GM23338 (cell line): ENCODE measurements around the gene APOBEC3A. TPM values are rescaled to one million over a fixed set of nuclear protein-coding genes. Genes with fewer than 3 reads are reported as not detected.

Experiments
- ATAC-seq: fragments of 200-7000 bp; cut with Tn5 transposase; 3 replicates; pipeline ENCODE4 v1.9.1; 2020
- DNase-seq: peaks from one replicate; pipeline ENCODE4 v3.0.0-alpha.2; 2015; ENCODE audit warnings: low spot score
- H2AFZ ChIP-seq: fragments of 200-600 bp; sonication (generic); 2 replicates; pipeline ENCODE4 v1.8.0; 2016; ENCODE audit warnings: antibody characterized with exemption, mild to moderate bottlenecking, moderate library complexity
- H3F3A ChIP-seq: fragments of 200-600 bp; sonication (generic); replicated peaks from 2 replicates; pipeline ENCODE4 v1.8.0; 2017; ENCODE audit warnings: antibody characterized with exemption, mixed run types, low read depth
- H3K27ac ChIP-seq: fragments of 200-600 bp; sonication (generic); 2 replicates; pipeline ENCODE4 v1.6.1; 2016; ENCODE audit warnings: low read depth
- H3K27me3 ChIP-seq: fragments of 200-600 bp; sonication (generic); 2 replicates; pipeline ENCODE4 v1.8.0; 2016; ENCODE audit warnings: mild to moderate bottlenecking, mixed run types, moderate library complexity; ENCODE audit not compliant: insufficient read depth
- H3K36me3 ChIP-seq: fragments of 200-600 bp; sonication (generic); 2 replicates; pipeline ENCODE4 v1.8.0; 2016; ENCODE audit warnings: mild to moderate bottlenecking; ENCODE audit not compliant: insufficient read depth
- H3K4me1 ChIP-seq: fragments of 200-600 bp; sonication (generic); 2 replicates; pipeline ENCODE4 v1.8.0; 2016; ENCODE audit warnings: mild to moderate bottlenecking, moderate library complexity; ENCODE audit not compliant: insufficient read depth
- H3K4me2 ChIP-seq: fragments of 200-600 bp; sonication (generic); 2 replicates; pipeline ENCODE4 v1.7.1; 2017; ENCODE audit warnings: mixed run types
- H3K4me3 ChIP-seq: fragments of 200-600 bp; sonication (generic); 2 replicates; pipeline ENCODE4 v1.6.1; 2016; ENCODE audit warnings: mixed run types
- H3K79me2 ChIP-seq: fragments of 200-600 bp; sonication (generic); replicated peaks from 2 replicates; pipeline ENCODE4 v1.8.0; 2017; ENCODE audit warnings: mild to moderate bottlenecking; ENCODE audit not compliant: insufficient read depth
- H3K9me2 ChIP-seq: fragments of 200-600 bp; sonication (generic); 2 replicates; pipeline ENCODE4 v1.8.0; 2017; ENCODE audit not compliant: insufficient read depth
- H4K20me1 ChIP-seq: fragments of 200-600 bp; sonication (generic); replicated peaks from 2 replicates; pipeline ENCODE4 v1.8.0; 2017; ENCODE audit warnings: mild to moderate bottlenecking; ENCODE audit not compliant: insufficient read depth
- H3K27ac Mint-ChIP-seq: 2 replicates; pipeline ENCODE4 v1.8.0; 2020; ENCODE audit warnings: inconsistent platforms, mild to moderate bottlenecking, moderate library complexity, mixed read lengths
- H3K27me3 Mint-ChIP-seq: 3 replicates; pipeline ENCODE4 v1.8.0; 2022; ENCODE audit warnings: low read depth, mild to moderate bottlenecking, moderate library complexity, mixed read lengths, inconsistent platforms; ENCODE audit not compliant: insufficient read depth, poor library complexity
- H3K36me3 Mint-ChIP-seq: 3 replicates; pipeline ENCODE4 v1.8.0; 2021; ENCODE audit warnings: low read depth, mild to moderate bottlenecking, inconsistent platforms, moderate library complexity, mixed read lengths
- H3K4me1 Mint-ChIP-seq: 3 replicates; pipeline ENCODE4 v1.8.0; 2020; ENCODE audit warnings: mild to moderate bottlenecking, inconsistent platforms, mixed read lengths
- H3K4me3 Mint-ChIP-seq: 3 replicates; pipeline ENCODE4 v1.8.0; 2021; ENCODE audit warnings: moderate library complexity, mild to moderate bottlenecking, inconsistent platforms, mixed read lengths
- H3K9me3 Mint-ChIP-seq: 3 replicates; pipeline ENCODE4 v1.8.0; 2020; ENCODE audit warnings: moderate library complexity, mild to moderate bottlenecking, inconsistent platforms, mixed read lengths
- CREB1 ChIP-seq: fragments of 250-450 bp; sonication (Bioruptor Pico); IDR thresholded peaks from 2 replicates; pipeline ENCODE4 v1.5.0; 2020; ENCODE audit warnings: low read depth, mild to moderate bottlenecking, moderate library complexity
- ETS1 ChIP-seq: IDR thresholded peaks from 2 replicates; pipeline ENCODE4 v1.6.1; 2016; ENCODE audit warnings: antibody characterized with exemption
- EZH2 ChIP-seq: fragments of 200-600 bp; sonication (generic); IDR thresholded peaks from one replicate; pipeline ENCODE4 v1.8.0; 2017; ENCODE audit warnings: antibody characterized with exemption, mild to moderate bottlenecking, low read depth; ENCODE audit not compliant: unreplicated experiment
- EZH2phosphoT487 ChIP-seq: fragments of 200-600 bp; sonication (generic); IDR thresholded peaks from one replicate; pipeline ENCODE4 v1.8.1; 2018; ENCODE audit warnings: antibody characterized with exemption; ENCODE audit not compliant: unreplicated experiment
- JUNB ChIP-seq: IDR thresholded peaks from one replicate; pipeline ENCODE4 v1.6.1; 2016; ENCODE audit warnings: antibody characterized with exemption; ENCODE audit not compliant: unreplicated experiment
- NANOG ChIP-seq: IDR thresholded peaks from 2 replicates; pipeline ENCODE4 v1.6.1; 2016; ENCODE audit warnings: antibody characterized with exemption, borderline replicate concordance
- POLR2AphosphoS5 ChIP-seq: IDR thresholded peaks from 2 replicates; pipeline ENCODE4 v1.6.1; 2016; ENCODE audit warnings: antibody characterized with exemption, low read depth
- STAT1 ChIP-seq: IDR thresholded peaks from one replicate; pipeline ENCODE4 v1.6.1; 2016; ENCODE audit warnings: antibody characterized with exemption; ENCODE audit not compliant: unreplicated experiment
- ZNF114 ChIP-seq: fragments of 250-450 bp; sonication (Bioruptor Pico); IDR thresholded peaks from 2 replicates; pipeline ENCODE4 v1.5.0; 2020; ENCODE audit warnings: mild to moderate bottlenecking, moderate library complexity
- ZNF331 ChIP-seq: fragments of 250-450 bp; sonication (Bioruptor Pico); IDR thresholded peaks from 2 replicates; pipeline ENCODE4 v1.5.0; 2020; ENCODE audit warnings: low read depth, mild to moderate bottlenecking, moderate library complexity
- polyA plus RNA-seq: library from polyadenylated mRNA; unstranded; fragments of >200 nt; fragmentation: Nextera tagmentation; extraction: Ambion mirVana; gene quantifications from 2 replicates; pipeline ENCODE4 v1.2.1, GENCODE V29; 2016
- total RNA-seq: library from RNA; depleted of rRNA; stranded (reverse); fragments of >200 nt; shearing (Covaris generic); gene quantifications from 2 replicates; pipeline ENCODE4 v1.2.3, GENCODE V29; 2014
- TF ChIP-seq, protein P1 (sequence below): fragments of 250-450 bp; sonication (Bioruptor Pico); IDR thresholded peaks from 2 replicates; pipeline ENCODE4 v1.5.0; 2020; ENCODE audit warnings: mild to moderate bottlenecking, moderate library complexity
- TF ChIP-seq, protein P2 (sequence below): IDR thresholded peaks from one replicate; pipeline ENCODE4 v1.6.1; 2018; ENCODE audit warnings: antibody characterized with exemption; ENCODE audit not compliant: unreplicated experiment
- TF ChIP-seq, protein P3 (sequence below), 2 experiments: fragments of 200-600 bp in 1 of 2; sonication (generic) in 1 of 2; conservative IDR thresholded peaks; 2 replicates each; pipeline versions ENCODE4 v1.5.1 to v1.6.1; 2016 to 2017; ENCODE audit warnings: antibody characterized with exemption in 2 of 2, low read depth in 2 of 2, mild to moderate bottlenecking in 2 of 2, moderate library complexity in 1 of 2

Gene APOBEC3A
- total and polyA plus RNA-seq, 2 experiments from 2014 or later = 0.21 TPM; not detected in 1

DNA sequence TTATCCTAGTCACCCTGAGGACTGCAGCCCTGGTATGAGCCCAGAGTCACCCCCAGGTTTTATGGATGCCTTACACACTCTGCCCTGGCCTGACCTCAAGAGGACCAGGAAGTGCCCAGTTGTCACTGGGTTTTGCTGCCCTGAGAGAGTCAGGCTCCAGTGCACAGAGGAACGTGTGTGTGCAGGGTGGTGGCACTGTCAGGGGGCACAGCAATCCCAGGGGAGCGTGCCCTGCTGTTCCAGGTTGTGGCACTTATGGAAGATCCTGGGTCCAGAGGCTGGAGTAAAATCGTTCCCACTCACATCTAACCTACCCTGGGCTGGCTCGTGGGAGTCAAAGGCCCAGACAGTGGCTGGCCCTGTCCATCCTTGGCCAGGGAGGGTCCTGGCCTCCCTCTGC is 7.6 kb downstream of the APOBEC3A start:
- H3K36me3 Mint-ChIP-seq = no peaks in the 10 kb centered on the region; the same call in 2 of the 3 replicates
- H3K27me3 Mint-ChIP-seq = peaks cover 10% of the 10 kb centered on the region
- Histone ChIP-seq H2AFZ (no peak overlapping the region), H3K36me3 (no peaks in the 10 kb centered on the region), H3K4me3 (no peak overlapping the region), H3K9me2 (no peaks in the 10 kb centered on the region), H4K20me1 (no peaks in the 10 kb centered on the region), H3K4me1 (no peaks in the 10 kb centered on the region), H3K27ac (no peak overlapping the region), H3K79me2 (no peaks in the 10 kb centered on the region), H3F3A (no peaks in the 10 kb centered on the region), H3K4me2 (no peak overlapping the region), H3K27me3 (no peaks in the 10 kb centered on the region)
- ATAC-seq (no peak), DNase-seq (no peak)
- H3K27ac Mint-ChIP-seq = no peak overlapping the region
- no peak overlapping the region for H3K4me3 Mint-ChIP-seq
- peaks cover 22% of the 10 kb centered on the region for H3K4me1 Mint-ChIP-seq
- TF ChIP-seq CREB1 (CRISPR knock-in tag) (no peak), ZNF331 (CRISPR knock-in tag) (no peak), ETS1 (no peak), STAT1 (no peak), NANOG (no peak), JUNB (no peak), ZNF114 (CRISPR knock-in tag) (no peak), EZH2phosphoT487 (no peak), EZH2 (no peak), POLR2AphosphoS5 (no peak)
- TF ChIP-seq, protein P1, sequence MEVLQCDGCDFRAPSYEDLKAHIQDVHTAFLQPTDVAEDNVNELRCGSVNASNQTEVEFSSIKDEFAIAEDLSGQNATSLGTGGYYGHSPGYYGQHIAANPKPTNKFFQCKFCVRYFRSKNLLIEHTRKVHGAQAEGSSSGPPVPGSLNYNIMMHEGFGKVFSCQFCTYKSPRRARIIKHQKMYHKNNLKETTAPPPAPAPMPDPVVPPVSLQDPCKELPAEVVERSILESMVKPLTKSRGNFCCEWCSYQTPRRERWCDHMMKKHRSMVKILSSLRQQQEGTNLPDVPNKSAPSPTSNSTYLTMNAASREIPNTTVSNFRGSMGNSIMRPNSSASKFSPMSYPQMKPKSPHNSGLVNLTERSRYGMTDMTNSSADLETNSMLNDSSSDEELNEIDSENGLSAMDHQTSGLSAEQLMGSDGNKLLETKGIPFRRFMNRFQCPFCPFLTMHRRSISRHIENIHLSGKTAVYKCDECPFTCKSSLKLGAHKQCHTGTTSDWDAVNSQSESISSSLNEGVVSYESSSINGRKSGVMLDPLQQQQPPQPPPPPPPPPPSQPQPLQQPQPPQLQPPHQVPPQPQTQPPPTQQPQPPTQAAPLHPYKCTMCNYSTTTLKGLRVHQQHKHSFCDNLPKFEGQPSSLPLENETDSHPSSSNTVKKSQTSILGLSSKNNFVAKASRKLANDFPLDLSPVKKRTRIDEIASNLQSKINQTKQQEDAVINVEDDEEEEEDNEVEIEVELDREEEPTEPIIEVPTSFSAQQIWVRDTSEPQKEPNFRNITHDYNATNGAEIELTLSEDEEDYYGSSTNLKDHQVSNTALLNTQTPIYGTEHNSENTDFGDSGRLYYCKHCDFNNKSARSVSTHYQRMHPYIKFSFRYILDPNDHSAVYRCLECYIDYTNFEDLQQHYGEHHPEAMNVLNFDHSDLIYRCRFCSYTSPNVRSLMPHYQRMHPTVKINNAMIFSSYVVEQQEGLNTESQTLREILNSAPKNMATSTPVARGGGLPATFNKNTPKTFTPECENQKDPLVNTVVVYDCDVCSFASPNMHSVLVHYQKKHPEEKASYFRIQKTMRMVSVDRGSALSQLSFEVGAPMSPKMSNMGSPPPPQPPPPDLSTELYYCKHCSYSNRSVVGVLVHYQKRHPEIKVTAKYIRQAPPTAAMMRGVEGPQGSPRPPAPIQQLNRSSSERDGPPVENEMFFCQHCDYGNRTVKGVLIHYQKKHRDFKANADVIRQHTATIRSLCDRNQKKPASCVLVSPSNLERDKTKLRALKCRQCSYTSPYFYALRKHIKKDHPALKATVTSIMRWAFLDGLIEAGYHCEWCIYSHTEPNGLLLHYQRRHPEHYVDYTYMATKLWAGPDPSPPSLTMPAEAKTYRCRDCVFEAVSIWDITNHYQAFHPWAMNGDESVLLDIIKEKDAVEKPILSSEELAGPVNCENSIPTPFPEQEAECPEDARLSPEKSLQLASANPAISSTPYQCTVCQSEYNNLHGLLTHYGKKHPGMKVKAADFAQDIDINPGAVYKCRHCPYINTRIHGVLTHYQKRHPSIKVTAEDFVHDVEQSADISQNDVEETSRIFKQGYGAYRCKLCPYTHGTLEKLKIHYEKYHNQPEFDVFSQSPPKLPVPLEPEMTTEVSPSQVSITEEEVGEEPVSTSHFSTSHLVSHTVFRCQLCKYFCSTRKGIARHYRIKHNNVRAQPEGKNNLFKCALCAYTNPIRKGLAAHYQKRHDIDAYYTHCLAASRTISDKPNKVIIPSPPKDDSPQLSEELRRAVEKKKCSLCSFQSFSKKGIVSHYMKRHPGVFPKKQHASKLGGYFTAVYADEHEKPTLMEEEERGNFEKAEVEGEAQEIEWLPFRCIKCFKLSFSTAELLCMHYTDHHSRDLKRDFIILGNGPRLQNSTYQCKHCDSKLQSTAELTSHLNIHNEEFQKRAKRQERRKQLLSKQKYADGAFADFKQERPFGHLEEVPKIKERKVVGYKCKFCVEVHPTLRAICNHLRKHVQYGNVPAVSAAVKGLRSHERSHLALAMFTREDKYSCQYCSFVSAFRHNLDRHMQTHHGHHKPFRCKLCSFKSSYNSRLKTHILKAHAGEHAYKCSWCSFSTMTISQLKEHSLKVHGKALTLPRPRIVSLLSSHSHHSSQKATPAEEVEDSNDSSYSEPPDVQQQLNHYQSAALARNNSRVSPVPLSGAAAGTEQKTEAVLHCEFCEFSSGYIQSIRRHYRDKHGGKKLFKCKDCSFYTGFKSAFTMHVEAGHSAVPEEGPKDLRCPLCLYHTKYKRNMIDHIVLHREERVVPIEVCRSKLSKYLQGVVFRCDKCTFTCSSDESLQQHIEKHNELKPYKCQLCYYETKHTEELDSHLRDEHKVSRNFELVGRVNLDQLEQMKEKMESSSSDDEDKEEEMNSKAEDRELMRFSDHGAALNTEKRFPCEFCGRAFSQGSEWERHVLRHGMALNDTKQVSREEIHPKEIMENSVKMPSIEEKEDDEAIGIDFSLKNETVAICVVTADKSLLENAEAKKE (CRISPR knock-in tag) = no peak
- TF ChIP-seq, protein P2, sequence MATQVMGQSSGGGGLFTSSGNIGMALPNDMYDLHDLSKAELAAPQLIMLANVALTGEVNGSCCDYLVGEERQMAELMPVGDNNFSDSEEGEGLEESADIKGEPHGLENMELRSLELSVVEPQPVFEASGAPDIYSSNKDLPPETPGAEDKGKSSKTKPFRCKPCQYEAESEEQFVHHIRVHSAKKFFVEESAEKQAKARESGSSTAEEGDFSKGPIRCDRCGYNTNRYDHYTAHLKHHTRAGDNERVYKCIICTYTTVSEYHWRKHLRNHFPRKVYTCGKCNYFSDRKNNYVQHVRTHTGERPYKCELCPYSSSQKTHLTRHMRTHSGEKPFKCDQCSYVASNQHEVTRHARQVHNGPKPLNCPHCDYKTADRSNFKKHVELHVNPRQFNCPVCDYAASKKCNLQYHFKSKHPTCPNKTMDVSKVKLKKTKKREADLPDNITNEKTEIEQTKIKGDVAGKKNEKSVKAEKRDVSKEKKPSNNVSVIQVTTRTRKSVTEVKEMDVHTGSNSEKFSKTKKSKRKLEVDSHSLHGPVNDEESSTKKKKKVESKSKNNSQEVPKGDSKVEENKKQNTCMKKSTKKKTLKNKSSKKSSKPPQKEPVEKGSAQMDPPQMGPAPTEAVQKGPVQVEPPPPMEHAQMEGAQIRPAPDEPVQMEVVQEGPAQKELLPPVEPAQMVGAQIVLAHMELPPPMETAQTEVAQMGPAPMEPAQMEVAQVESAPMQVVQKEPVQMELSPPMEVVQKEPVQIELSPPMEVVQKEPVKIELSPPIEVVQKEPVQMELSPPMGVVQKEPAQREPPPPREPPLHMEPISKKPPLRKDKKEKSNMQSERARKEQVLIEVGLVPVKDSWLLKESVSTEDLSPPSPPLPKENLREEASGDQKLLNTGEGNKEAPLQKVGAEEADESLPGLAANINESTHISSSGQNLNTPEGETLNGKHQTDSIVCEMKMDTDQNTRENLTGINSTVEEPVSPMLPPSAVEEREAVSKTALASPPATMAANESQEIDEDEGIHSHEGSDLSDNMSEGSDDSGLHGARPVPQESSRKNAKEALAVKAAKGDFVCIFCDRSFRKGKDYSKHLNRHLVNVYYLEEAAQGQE = no peak
- TF ChIP-seq, protein P3, sequence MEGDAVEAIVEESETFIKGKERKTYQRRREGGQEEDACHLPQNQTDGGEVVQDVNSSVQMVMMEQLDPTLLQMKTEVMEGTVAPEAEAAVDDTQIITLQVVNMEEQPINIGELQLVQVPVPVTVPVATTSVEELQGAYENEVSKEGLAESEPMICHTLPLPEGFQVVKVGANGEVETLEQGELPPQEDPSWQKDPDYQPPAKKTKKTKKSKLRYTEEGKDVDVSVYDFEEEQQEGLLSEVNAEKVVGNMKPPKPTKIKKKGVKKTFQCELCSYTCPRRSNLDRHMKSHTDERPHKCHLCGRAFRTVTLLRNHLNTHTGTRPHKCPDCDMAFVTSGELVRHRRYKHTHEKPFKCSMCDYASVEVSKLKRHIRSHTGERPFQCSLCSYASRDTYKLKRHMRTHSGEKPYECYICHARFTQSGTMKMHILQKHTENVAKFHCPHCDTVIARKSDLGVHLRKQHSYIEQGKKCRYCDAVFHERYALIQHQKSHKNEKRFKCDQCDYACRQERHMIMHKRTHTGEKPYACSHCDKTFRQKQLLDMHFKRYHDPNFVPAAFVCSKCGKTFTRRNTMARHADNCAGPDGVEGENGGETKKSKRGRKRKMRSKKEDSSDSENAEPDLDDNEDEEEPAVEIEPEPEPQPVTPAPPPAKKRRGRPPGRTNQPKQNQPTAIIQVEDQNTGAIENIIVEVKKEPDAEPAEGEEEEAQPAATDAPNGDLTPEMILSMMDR (conservative IDR thresholded peaks at IDR 0.05; ENCODE audit: low read depth in 2 of 2) = no peak
- H3K9me3 Mint-ChIP-seq = no peaks in the 10 kb centered on the region
